Gastroesophageal sphincter (tissue), 3 donors: ENCODE results near the gene LIMS2.

ENCODE experiments used
- EP300 ChIP-seq: sonication (generic); formaldehyde crosslinking; IDR thresholded peaks from one replicate; pipeline ENCODE4 v1.6.1; 2017; ENCODE audit warnings: antibody characterized with exemption, mild to moderate bottlenecking
- POLR2A ChIP-seq, 2 donors: fragments of 450-650 bp; IDR thresholded peaks; one replicate each; pipeline ENCODE4 v1.6.1; 2017; ENCODE audit warnings: antibody characterized with exemption in 2 of 2, mild to moderate bottlenecking in 2 of 2, moderate library complexity in 1 of 2
- POLR2AphosphoS5 ChIP-seq: sonication (generic); formaldehyde crosslinking; IDR thresholded peaks from one replicate; pipeline ENCODE4 v1.6.1; 2017; ENCODE audit warnings: antibody characterized with exemption
- TF ChIP-seq, protein P1 (sequence below), 4 experiments: fragments of 200-600 bp in 2 of 4; fragments of 450-650 bp in 2 of 4; sonication (generic) in 1 of 4; IDR thresholded peaks; one replicate each; pipeline ENCODE4 v1.5.1; 2017 to 2019; ENCODE audit warnings: antibody characterized with exemption in 4 of 4, mild to moderate bottlenecking in 2 of 4, moderate library complexity in 2 of 4

DNA sequence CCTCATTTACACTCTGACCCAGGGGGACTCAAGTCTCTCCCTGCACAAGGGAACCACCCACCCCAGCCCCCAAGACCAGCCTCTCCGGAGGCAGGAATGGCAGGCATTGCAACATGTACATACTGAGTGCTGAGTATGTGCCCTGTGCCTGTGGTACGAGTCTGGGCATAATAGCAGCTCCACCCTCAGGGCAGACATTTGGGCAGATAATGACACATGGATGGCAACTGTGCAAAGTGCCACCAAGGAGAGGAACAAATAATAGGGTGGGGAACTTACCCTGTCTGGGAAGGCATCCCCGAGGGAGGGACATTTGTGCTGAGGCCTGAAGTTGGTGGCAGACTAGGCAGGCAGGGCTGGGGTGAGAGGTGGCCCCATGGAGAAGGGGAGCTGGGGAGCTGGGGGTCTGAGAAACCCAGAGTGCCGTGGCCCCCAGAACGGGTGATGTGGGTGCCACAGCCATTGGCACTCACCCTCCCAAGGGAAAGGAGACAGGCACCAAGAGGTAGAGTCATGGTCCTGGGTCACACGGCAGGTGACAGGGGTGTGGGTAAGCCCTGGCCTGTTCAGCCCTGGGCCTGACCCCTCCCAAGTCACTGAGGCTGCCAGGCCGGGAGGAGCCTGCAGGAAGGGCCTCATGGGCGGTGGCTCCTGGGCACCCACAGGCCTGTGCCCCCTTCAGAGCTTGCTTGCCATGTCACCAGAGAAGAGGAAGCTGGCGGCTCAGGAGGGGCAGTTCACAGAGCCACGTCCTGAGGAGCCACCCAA, 45.0 kb downstream of the LIMS2 start:
- TF ChIP-seq, protein P1, sequence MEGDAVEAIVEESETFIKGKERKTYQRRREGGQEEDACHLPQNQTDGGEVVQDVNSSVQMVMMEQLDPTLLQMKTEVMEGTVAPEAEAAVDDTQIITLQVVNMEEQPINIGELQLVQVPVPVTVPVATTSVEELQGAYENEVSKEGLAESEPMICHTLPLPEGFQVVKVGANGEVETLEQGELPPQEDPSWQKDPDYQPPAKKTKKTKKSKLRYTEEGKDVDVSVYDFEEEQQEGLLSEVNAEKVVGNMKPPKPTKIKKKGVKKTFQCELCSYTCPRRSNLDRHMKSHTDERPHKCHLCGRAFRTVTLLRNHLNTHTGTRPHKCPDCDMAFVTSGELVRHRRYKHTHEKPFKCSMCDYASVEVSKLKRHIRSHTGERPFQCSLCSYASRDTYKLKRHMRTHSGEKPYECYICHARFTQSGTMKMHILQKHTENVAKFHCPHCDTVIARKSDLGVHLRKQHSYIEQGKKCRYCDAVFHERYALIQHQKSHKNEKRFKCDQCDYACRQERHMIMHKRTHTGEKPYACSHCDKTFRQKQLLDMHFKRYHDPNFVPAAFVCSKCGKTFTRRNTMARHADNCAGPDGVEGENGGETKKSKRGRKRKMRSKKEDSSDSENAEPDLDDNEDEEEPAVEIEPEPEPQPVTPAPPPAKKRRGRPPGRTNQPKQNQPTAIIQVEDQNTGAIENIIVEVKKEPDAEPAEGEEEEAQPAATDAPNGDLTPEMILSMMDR (IDR thresholded peaks at IDR 0.05), result no peak
- TF ChIP-seq POLR2A (IDR thresholded peaks at IDR 0.05) (no peak), POLR2AphosphoS5 (no peak), EP300 (no peak)
